B cell (primary cell): ENCODE data around the gene ZDHHC14. TPM values are rescaled to one million over a fixed set of nuclear protein-coding genes. Genes with fewer than 3 reads are reported as not detected.

Source experiments
- ATAC-seq: fragments of 200-7000 bp; cut with Tn5 transposase; one replicate; pipeline ENCODE4 v1.10.0; 2021; ENCODE audit warnings: low read depth, mild to moderate bottlenecking, moderate number of reproducible peaks, moderate library complexity
- CTCF ChIA-PET: fragments of 350-600 bp; sonication (Branson Sonifier 250); formaldehyde crosslinking; loops from one replicate; lab custom pipeline; 2021; ENCODE audit warnings: antibody characterized with exemption, inconsistent platforms; lab: Charles Lee
- POLR2A ChIA-PET: fragments of 350-600 bp; sonication (Branson Sonifier 250); formaldehyde crosslinking; loops from one replicate; lab custom pipeline; 2021; ENCODE audit warnings: antibody characterized with exemption; lab: Charles Lee
- DNase-seq: peaks from one replicate; pipeline ENCODE4 v3.0.0; 2013
- H2AFZ ChIP-seq: 2 replicates; pipeline ENCODE4 v1.6.1; 2012; ENCODE audit warnings: mild to moderate bottlenecking, low read depth, low read length; ENCODE audit not compliant: insufficient read depth, poor library complexity, severe bottlenecking
- H3K27ac ChIP-seq, 2 donors: 1 replicate in 1 of 2; 2 replicates in 1 of 2; pipeline ENCODE4 v1.5.1; 2012 to 2013; ENCODE audit warnings: low read length in 2 of 2, mild to moderate bottlenecking in 2 of 2, moderate library complexity in 1 of 2
- H3K27me3 ChIP-seq, 4 experiments: fragments of 200-600 bp in 1 of 4; sonication (generic) in 1 of 4; replicated peaks in 1 of 4; 1 replicate in 2 of 4; 2 replicates in 2 of 4; pipeline versions ENCODE4 v1.6.1 to v1.7.0; 2013 to 2016; ENCODE audit warnings: low read length in 3 of 4, mild to moderate bottlenecking in 2 of 4, mixed read lengths in 1 of 4, moderate library complexity in 1 of 4; ENCODE audit not compliant: insufficient read depth in 4 of 4, control insufficient read depth in 3 of 4; ENCODE audit errors: control extremely low read depth in 1 of 4
- H3K36me3 ChIP-seq, 2 experiments: replicated peaks in 1 of 2; 1 replicate in 1 of 2; 2 replicates in 1 of 2; pipeline versions ENCODE4 v1.6.1 to v1.7.1; 2013; ENCODE audit warnings: low read length in 1 of 2; ENCODE audit not compliant: insufficient read depth in 2 of 2, control insufficient read depth in 1 of 2; ENCODE audit errors: control extremely low read depth in 1 of 2, extremely low read depth in 1 of 2
- H3K4me1 ChIP-seq, 2 donors: fragments of 200-600 bp in 1 of 2; sonication (generic) in 1 of 2; 1 replicate in 1 of 2; 2 replicates in 1 of 2; pipeline versions ENCODE4 v1.5.1 to v1.6.1; 2013 to 2017; ENCODE audit warnings: low read length in 2 of 2; ENCODE audit not compliant: control insufficient read depth in 2 of 2, insufficient read depth in 2 of 2
- H3K4me2 ChIP-seq: replicated peaks from 2 replicates; pipeline ENCODE3; 2012; ENCODE audit warnings: mild to moderate bottlenecking, low read depth, low read length; ENCODE audit not compliant: poor library complexity, severe bottlenecking
- H3K4me3 ChIP-seq, 5 experiments: fragments of 200-600 bp in 1 of 5; sonication (generic) in 1 of 5; 1 replicate in 3 of 5; 2 replicates in 2 of 5; pipeline versions ENCODE4 v1.5.1 to v1.7.0; 2011 to 2016; ENCODE audit warnings: low read length in 4 of 5, mild to moderate bottlenecking in 4 of 5, low read depth in 2 of 5, control low read depth in 1 of 5, moderate library complexity in 1 of 5; ENCODE audit not compliant: insufficient read depth in 1 of 5; ENCODE audit errors: control extremely low read depth in 1 of 5, extremely low read depth in 1 of 5
- H3K79me2 ChIP-seq: fragments of 200-600 bp; sonication (generic); one replicate; pipeline ENCODE4 v1.6.0; 2016; ENCODE audit warnings: low read length; ENCODE audit not compliant: control insufficient read depth, insufficient read depth
- H3K9ac ChIP-seq: fragments of 200-600 bp; sonication (generic); 2 replicates; pipeline ENCODE4 v1.6.1; 2017; ENCODE audit warnings: mild to moderate bottlenecking, low read length, moderate library complexity
- H3K9me3 ChIP-seq, 3 donors: one replicate each; pipeline versions ENCODE4 v1.6.1 to v1.7.1; 2013; ENCODE audit warnings: low read length in 2 of 3; ENCODE audit not compliant: control insufficient read depth in 2 of 3, insufficient read depth in 1 of 3; ENCODE audit errors: control extremely low read depth in 1 of 3
- H4K20me1 ChIP-seq: 2 replicates; pipeline ENCODE4 v1.6.0; 2012; ENCODE audit warnings: mild to moderate bottlenecking, low read length; ENCODE audit not compliant: insufficient read depth, control insufficient read depth, poor library complexity, severe bottlenecking
- H3K27ac Mint-ChIP-seq: one replicate; pipeline ENCODE4 v1.8.0; 2021; ENCODE audit warnings: mixed read lengths
- H3K27me3 Mint-ChIP-seq: one replicate; pipeline ENCODE4 v1.8.0; 2021; ENCODE audit warnings: mixed read lengths
- H3K4me1 Mint-ChIP-seq: one replicate; pipeline ENCODE4 v1.8.0; 2021; ENCODE audit warnings: mixed read lengths
- H3K4me3 Mint-ChIP-seq: one replicate; pipeline ENCODE4 v1.8.0; 2021; ENCODE audit warnings: mixed read lengths
- H3K9me3 Mint-ChIP-seq: one replicate; pipeline ENCODE4 v1.8.0; 2022; ENCODE audit warnings: mixed read lengths; ENCODE audit not compliant: insufficient read depth
- EZH2 ChIP-seq: IDR thresholded peaks from 2 replicates; pipeline ENCODE4 v1.6.1; 2012; ENCODE audit warnings: borderline replicate concordance, low read depth, mild to moderate bottlenecking, moderate library complexity, low read length; ENCODE audit not compliant: insufficient read depth, poor library complexity, severe bottlenecking
- WGBS: methylation state at CpG from one replicate; pipeline ENCODE4 v1.1.5; 2013; ENCODE audit warnings: missing lambda C conversion rate; ENCODE audit not compliant: insufficient coverage; 5-methylcytosine and 5-hydroxymethylcytosine counted together
- intact Hi-C: fragments of 100-400 bp; cut with micrococcal nuclease; formaldehyde crosslinking; loops from one replicate; pipeline ENCODE4 v1.10.0; 2022
- polyA plus RNA-seq: library from polyadenylated mRNA; depleted of rRNA; stranded (reverse); fragments of >200 nt; gene quantifications from 2 replicates; pipeline ENCODE4 v1.2.3, GENCODE V29; 2012
- total RNA-seq, 2 donors: library from RNA; stranded (reverse); fragments of 120-200 nt in 1 of 2; gene quantifications; 1 replicate in 1 of 2; 2 replicates in 1 of 2; pipeline versions ENCODE4 v1.2.3 to v1.2.4, GENCODE V29; 2013 to 2022
- TF ChIP-seq, protein P1 (sequence below): fragments of 200-600 bp; IDR thresholded peaks from one replicate; pipeline ENCODE4 v1.8.0; 2022; ENCODE audit warnings: antibody characterized with exemption, mild to moderate bottlenecking

The ZDHHC14 gene
- total and polyA plus RNA-seq, 2 donors (not counting 1 experiment from before 2014, with no cell fraction given): 8.8 to 50.4 TPM

- DNase-seq: no peak
- intact Hi-C loops: no loop called here
- Histone ChIP-seq H4K20me1 (no peaks in the 10 kb centered on the region), H3K27me3 (no peaks in the 10 kb centered on the region), H3K4me1 (no peaks in the 10 kb centered on the region), H3K4me3 (no peak overlapping the region), H3K4me2 (no peak overlapping the region), H2AFZ (no peak overlapping the region), H3K27ac (no peak overlapping the region), H3K9ac (no peak overlapping the region), H3K9me3 (peaks cover 2 to 7% (median 6%) of the 10 kb centered on the region in 3 donors), H3K36me3 (no peaks in the 10 kb centered on the region), H3K79me2 (no peaks in the 10 kb centered on the region)
- Mint-ChIP-seq H3K4me1 (no peaks in the 10 kb centered on the region), H3K4me3 (no peak overlapping the region), H3K27me3 (peaks cover 21% of the 10 kb centered on the region), H3K27ac (no peak overlapping the region), H3K9me3 (peaks cover 9% of the 10 kb centered on the region)
- 78% methylated on average over 4 of the region's 4 CpGs for WGBS
- ATAC-seq: no peak
- TF ChIP-seq, protein P1, sequence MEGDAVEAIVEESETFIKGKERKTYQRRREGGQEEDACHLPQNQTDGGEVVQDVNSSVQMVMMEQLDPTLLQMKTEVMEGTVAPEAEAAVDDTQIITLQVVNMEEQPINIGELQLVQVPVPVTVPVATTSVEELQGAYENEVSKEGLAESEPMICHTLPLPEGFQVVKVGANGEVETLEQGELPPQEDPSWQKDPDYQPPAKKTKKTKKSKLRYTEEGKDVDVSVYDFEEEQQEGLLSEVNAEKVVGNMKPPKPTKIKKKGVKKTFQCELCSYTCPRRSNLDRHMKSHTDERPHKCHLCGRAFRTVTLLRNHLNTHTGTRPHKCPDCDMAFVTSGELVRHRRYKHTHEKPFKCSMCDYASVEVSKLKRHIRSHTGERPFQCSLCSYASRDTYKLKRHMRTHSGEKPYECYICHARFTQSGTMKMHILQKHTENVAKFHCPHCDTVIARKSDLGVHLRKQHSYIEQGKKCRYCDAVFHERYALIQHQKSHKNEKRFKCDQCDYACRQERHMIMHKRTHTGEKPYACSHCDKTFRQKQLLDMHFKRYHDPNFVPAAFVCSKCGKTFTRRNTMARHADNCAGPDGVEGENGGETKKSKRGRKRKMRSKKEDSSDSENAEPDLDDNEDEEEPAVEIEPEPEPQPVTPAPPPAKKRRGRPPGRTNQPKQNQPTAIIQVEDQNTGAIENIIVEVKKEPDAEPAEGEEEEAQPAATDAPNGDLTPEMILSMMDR: no peak
- TF ChIP-seq EZH2: no peak
- POLR2A ChIA-PET: interaction anchor here (0.6 kb wide), 1 partner anchor 16 kb away, joined by 4 read pairs; no protein-coding TSS in a partner anchor
- CTCF ChIA-PET: no interaction called here
These were observed 342.4 kb downstream of the ZDHHC14 start for GRCh38 chr6:157723376-157723775.

DNA sequence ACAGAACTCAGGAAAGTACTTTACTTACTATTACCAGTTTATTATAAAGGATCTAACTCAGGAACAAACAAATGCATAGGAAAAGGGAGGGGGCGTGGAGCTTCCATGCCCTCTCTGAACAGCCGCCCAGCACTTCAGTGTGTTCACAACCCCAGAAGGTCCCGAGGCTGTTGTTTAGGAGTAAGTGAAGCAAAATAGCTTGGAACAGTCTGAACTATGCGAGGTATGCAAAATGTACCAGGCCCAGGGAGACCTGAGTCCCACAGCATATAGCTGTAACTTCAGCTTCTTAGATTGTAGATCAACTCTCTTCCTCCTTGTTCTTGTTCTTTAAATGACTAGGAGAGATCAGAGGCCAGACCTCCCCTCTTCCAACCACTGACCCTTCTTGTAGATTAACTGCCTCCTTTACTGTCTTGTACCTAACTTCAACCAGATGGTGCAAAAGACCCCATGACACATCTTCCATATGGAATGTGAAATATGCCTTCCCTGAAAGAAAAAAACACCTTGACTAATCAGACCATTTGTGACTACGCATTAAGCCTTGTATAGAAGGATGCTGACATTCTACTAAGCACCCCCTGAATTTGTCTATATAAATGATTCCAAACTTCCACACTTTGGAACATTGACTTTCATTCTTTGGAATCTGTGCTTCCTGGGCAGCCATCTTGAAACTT, 343.3 kb downstream of the ZDHHC14 start:
- Histone ChIP-seq H3K27me3 (no peaks in the 10 kb centered on the region), H2AFZ (no peak overlapping the region), H3K4me1 (no peaks in the 10 kb centered on the region), H4K20me1 (no peaks in the 10 kb centered on the region), H3K9ac (no peak overlapping the region), H3K36me3 (no peaks in the 10 kb centered on the region), H3K4me3 (no peak overlapping the region), H3K9me3 (peaks cover 2 to 7% (median 6%) of the 10 kb centered on the region in 3 donors), H3K4me2 (no peak overlapping the region), H3K27ac (no peak overlapping the region), H3K79me2 (no peaks in the 10 kb centered on the region)
- ATAC-seq: no peak
- no peak overlapping the region for H3K4me3 Mint-ChIP-seq
- intact Hi-C loops: no loop called here
- CTCF ChIA-PET: interaction anchor here (0.6 kb wide), 1 partner anchor 279 kb away, joined by 3 read pairs; no protein-coding TSS in a partner anchor
- no peaks in the 10 kb centered on the region for H3K4me1 Mint-ChIP-seq
- WGBS: 100% methylated on average over 3 of the region's 5 CpGs
- no peak for DNase-seq
- H3K9me3 Mint-ChIP-seq: peaks cover 9% of the 10 kb centered on the region
- TF ChIP-seq, protein P1: no peak
- no peak for TF ChIP-seq EZH2
- POLR2A ChIA-PET: interaction anchor here (0.6 kb wide), 1 partner anchor 17 kb away, joined by 4 read pairs; no protein-coding TSS in a partner anchor
- H3K27me3 Mint-ChIP-seq: peaks cover 21% of the 10 kb centered on the region
- H3K27ac Mint-ChIP-seq: no peak overlapping the region
